ENCODE data around the gene SRC.

The SRC gene

DNA sequence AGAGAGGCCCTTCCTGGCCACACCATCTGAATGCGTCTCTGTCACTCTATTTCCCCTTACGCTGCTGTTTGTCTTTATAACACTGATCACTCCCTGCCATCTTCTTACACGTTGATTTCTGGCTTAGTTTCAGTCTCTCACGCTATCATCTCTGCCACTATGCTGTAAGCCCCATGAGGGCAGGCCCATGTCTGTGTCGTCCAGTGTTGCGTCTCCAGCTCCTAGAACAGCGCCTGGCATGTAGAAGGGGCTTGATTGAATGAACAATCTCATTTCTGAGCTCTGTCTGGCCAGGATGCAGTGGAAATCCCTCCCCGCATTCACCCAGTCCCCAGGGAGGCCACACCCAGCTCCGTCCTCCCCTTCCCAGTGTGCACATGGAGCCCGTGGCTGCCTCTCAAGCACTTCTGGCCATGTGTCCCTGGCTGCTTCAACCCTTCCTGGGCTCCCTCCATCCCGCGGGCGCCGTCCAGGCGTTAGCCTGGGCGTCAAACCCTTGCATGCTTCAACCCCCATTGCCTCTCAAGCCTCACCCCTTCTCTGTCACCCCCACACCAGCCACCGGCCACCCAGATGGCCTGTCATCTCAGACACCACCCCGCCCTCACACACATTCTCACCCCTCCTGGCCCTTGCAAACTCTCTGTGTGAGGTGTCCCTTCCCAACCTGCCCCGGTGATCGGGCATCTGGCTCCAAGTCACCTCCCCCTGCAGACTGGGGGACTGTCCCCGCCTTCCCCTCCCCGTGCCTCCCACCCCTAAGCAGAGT, 71.1 kb downstream of the SRC start:
- no peak for DNase-seq
- Mint-ChIP-seq H3K4me3 (no peak overlapping the region), H3K27me3 (ENCODE audit: low read depth, poor library complexity) (no peaks in the 10 kb centered on the region), H3K9me3 (no peaks in the 10 kb centered on the region), H3K27ac (no peak overlapping the region), H3K36me3 (ENCODE audit: low read depth) (no peaks in the 10 kb centered on the region), H3K4me1 (no peaks in the 10 kb centered on the region)
- TF ChIP-seq, protein P1, sequence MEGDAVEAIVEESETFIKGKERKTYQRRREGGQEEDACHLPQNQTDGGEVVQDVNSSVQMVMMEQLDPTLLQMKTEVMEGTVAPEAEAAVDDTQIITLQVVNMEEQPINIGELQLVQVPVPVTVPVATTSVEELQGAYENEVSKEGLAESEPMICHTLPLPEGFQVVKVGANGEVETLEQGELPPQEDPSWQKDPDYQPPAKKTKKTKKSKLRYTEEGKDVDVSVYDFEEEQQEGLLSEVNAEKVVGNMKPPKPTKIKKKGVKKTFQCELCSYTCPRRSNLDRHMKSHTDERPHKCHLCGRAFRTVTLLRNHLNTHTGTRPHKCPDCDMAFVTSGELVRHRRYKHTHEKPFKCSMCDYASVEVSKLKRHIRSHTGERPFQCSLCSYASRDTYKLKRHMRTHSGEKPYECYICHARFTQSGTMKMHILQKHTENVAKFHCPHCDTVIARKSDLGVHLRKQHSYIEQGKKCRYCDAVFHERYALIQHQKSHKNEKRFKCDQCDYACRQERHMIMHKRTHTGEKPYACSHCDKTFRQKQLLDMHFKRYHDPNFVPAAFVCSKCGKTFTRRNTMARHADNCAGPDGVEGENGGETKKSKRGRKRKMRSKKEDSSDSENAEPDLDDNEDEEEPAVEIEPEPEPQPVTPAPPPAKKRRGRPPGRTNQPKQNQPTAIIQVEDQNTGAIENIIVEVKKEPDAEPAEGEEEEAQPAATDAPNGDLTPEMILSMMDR (IDR thresholded peaks at IDR 0.05), result no peak

DNA sequence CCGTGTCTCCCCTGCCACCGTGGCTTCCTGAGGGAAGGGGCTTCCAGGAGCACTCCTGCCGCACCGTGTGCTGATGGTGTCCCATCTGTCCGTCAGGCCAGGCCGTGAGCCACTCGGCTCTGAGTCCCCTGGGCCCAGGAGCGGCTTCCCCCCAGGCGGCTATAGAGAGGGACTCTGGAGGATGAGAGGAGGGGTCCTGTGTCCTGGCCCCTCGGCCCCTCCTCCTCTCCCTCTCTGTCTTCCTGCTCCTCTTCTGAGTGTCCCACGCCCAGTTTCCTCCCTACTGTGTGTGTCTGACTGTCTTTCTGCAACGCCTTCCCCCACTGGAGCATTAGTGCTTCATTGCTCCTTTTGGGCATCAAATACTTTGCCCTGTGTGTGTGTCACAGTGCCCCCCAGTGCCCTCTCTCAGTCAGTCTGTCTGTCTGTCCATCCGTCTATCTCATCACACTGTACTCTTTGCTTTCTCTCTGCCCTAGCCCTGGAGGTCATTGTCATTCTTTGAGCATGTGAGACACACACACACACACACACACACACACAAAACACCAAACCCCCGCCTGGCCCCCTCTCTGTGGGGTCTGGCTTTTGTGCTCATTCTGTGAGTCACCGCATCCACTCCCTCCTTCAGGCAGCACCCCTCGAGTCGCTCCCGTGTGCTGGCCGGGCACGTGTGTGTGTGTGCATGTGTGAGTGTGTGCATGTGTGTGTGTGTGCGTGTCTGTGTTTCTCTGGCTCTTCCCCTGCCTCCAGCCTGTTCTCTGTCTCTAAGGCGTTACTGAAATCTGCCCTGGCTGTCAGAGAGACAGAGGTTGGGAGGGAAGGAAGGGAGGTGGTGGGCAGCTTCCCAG, 71.9 kb downstream of the SRC start:
- Mint-ChIP-seq H3K36me3 (ENCODE audit: low read depth) (no peaks in the 10 kb centered on the region), H3K27me3 (ENCODE audit: low read depth, poor library complexity) (no peaks in the 10 kb centered on the region), H3K27ac (no peak overlapping the region), H3K4me1 (no peaks in the 10 kb centered on the region), H3K9me3 (no peaks in the 10 kb centered on the region), H3K4me3 (no peak overlapping the region)
- DNase-seq, result no peak
- TF ChIP-seq, protein P1 (IDR thresholded peaks at IDR 0.05), result no peak

DNA sequence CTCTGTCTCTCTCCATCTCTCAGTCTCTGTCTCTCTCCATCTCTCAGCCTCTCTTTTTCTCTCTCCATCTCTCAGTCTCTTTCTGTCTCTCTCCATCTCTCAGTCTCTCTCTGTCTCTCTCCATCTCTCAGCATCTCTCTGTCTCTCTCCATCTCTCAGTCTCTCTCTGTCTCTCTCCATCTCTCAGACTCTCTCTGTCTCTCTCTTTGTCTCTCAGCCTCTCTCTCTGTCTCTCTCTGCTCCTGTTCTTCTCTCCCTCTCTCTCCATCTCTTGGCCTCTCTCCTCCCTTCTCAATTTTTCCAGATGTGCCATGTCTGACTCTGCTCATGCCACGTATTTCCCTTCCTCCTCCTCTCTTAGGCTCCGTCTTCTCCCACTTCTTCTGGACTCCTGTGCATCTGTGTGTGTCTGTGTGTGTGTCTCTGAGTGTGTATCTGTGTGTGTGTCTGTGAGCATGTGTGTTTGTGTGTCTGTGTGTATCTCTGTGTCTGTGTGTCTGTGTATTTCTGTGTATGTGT, 72.7 kb downstream of the SRC start:
- Mint-ChIP-seq H3K27me3 (ENCODE audit: low read depth, poor library complexity) (peaks cover 3% of the 10 kb centered on the region), H3K27ac (no peak overlapping the region), H3K4me3 (no peak overlapping the region), H3K36me3 (ENCODE audit: low read depth) (no peaks in the 10 kb centered on the region), H3K4me1 (no peaks in the 10 kb centered on the region), H3K9me3 (no peaks in the 10 kb centered on the region)
- TF ChIP-seq, protein P1 (IDR thresholded peaks at IDR 0.05), result no peak
- no peak for DNase-seq

DNA sequence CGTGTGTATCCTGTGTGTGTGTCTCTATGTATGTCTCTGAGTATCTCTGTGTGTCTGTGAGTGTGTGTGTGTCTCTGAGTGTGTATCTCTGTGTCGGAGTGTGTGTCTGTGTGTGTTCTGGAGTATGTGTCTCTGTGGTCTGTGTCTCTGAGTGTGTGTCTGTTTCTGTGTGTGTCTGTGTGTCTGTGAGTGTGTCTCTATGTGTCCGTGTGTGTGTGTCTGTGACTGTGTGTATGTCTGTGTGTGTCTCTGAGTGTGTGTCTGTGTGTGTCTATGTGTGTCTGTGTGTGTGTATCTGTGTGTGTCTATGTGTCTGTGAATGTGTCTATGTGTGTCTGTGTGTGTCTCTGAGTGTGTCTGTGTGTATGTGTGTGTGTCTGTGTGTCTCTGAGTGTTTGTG, 73.4 kb downstream of the SRC start:
- H3K9me3 Mint-ChIP-seq, result no peaks in the 10 kb centered on the region
- H3K27me3 Mint-ChIP-seq (ENCODE audit: low read depth, poor library complexity), result peaks cover 9% of the 10 kb centered on the region
- TF ChIP-seq, protein P1 (IDR thresholded peaks at IDR 0.05), result no peak
- H3K27ac Mint-ChIP-seq, result no peak overlapping the region
- no peak overlapping the region for H3K4me3 Mint-ChIP-seq
- no peaks in the 10 kb centered on the region for H3K36me3 Mint-ChIP-seq (ENCODE audit: low read depth)
- H3K4me1 Mint-ChIP-seq, result no peaks in the 10 kb centered on the region
- DNase-seq, result no peak

DNA sequence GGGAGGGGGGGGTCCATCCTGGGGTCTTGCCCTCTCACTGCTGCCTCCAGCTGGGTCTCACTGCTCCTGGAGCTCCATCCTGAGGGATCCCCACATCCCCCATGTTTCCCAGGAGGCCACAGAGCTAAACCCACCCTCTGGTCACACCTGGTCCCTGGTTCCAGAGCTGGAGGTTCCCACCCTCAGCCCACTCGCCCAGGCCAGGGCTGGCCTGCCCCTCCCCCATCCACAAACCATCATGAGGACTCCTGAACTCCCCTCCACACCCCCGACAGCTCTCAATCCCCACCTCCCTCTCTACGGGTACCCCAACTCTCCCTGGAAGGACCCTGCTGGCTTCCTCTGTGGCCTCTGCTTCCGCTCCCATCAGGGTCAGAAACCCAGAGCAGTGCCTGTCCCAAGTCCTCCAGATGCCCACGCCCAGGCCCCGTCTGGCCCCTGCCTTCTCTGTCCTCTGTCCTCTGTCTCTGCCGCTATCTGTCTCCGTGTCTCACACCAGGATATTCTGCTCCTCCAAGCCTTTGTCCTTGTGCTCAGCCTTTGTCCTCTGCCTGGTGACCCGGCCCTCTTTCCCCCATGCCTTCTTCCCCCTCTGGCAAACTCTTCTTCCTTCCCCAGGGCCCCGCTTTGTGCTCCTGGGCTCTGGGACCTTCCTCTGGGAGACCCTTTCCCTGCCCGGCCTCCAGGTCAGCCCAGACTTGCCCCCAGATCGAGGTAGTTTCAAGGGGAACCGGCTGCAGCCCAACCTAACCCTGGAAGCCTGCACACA, 74.0 kb downstream of the SRC start:
- Mint-ChIP-seq H3K9me3 (no peaks in the 10 kb centered on the region), H3K27ac (peak overlapping the region; percentile 46), H3K4me3 (no peak overlapping the region), H3K36me3 (ENCODE audit: low read depth) (no peaks in the 10 kb centered on the region), H3K4me1 (no peaks in the 10 kb centered on the region), H3K27me3 (ENCODE audit: low read depth, poor library complexity) (peaks cover 15% of the 10 kb centered on the region)
- TF ChIP-seq, protein P1 (IDR thresholded peaks at IDR 0.05), result no peak
- no peak for DNase-seq

Data from nephron progenitor cell (in vitro differentiated cells).